GM10248 (cell line): ENCODE data around the gene PRR22.
A peak's percentile ranks its signal among the peaks of the same experiment; 100 is the strongest.

Source experiments
- CTCF ChIA-PET: fragments of 300-600 bp; sonication (Branson Sonifier 250); formaldehyde crosslinking; extraction: SDS; loops from one replicate; lab custom pipeline; 2021; ENCODE audit warnings: antibody characterized with exemption; lab: Yijun Ruan, JAX
- POLR2A ChIA-PET: fragments of 350-650 bp; sonication (Branson Sonifier 250); formaldehyde crosslinking; extraction: SDS; loops from one replicate; lab custom pipeline; 2020; ENCODE audit warnings: antibody characterized with exemption; lab: Yijun Ruan, JAX
- DNase-seq: peaks from one replicate; pipeline ENCODE4 v3.0.0; 2012; ENCODE audit errors: extremely low spot score
- TF ChIP-seq, protein P1 (sequence below): IDR thresholded peaks from 2 replicates; pipeline ENCODE4 v1.5.1; 2012; ENCODE audit warnings: mild to moderate bottlenecking, low read depth; ENCODE audit errors: extremely low read depth, missing control alignments, control extremely low read depth

PRR22 gene

DNA sequence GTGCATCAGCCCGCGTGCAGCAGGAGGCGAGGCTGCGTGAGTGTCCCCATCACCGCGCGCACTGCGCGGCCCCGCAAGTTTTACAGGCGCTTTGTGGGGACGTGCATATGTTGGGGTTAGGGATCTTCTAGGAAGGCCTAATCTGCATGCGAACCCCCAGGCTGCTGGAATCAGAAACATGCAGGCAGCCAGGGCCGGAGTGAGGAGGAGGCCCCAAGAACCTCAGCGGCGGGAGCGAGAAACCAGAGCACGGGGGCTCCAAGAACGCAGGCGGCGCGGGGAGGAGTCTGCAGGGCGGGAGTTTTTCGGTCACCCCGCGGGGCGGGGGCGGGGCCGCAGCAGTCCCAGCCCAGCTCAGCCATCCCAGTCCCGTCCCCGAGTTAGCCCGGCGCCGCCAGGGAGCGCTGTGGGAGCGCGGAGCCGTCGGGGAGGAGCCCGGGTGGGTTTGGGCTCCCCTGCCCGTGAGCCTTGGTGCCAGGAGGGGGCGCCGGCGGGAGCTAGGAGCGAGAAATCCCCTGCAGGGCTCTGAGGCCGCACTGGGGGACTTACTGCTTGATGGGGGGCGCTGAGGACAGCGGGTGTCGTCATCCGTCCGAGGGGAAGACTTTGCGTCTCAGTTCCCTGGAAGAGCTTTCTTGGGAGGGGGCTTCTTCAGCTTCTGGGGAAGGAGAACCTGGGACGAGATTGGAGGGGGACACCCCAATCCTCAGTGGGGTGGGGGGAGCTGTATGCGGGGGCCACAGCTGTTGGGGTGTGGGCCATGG, 19.4 kb upstream of the PRR22 start:
- DNase-seq = peak; percentile 96
- ChIA-PET POLR2A (interaction anchor here (0.9 to 1.5 kb wide), 2 partner anchors 13 to 25 kb away, joined by 3 to 14 read pairs; partner anchors contain the start of gene DUS3L), CTCF (interaction anchor here (0.6 to 2.6 kb wide), 57 partner anchors 8 to 571 kb away, joined by 3 to 75 read pairs (median 4); partner anchors contain the start of genes CATSPERD, DUS3L, FUT6 and NDUFA11)
- TF ChIP-seq, protein P1, sequence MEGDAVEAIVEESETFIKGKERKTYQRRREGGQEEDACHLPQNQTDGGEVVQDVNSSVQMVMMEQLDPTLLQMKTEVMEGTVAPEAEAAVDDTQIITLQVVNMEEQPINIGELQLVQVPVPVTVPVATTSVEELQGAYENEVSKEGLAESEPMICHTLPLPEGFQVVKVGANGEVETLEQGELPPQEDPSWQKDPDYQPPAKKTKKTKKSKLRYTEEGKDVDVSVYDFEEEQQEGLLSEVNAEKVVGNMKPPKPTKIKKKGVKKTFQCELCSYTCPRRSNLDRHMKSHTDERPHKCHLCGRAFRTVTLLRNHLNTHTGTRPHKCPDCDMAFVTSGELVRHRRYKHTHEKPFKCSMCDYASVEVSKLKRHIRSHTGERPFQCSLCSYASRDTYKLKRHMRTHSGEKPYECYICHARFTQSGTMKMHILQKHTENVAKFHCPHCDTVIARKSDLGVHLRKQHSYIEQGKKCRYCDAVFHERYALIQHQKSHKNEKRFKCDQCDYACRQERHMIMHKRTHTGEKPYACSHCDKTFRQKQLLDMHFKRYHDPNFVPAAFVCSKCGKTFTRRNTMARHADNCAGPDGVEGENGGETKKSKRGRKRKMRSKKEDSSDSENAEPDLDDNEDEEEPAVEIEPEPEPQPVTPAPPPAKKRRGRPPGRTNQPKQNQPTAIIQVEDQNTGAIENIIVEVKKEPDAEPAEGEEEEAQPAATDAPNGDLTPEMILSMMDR = peak; percentile 98

DNA sequence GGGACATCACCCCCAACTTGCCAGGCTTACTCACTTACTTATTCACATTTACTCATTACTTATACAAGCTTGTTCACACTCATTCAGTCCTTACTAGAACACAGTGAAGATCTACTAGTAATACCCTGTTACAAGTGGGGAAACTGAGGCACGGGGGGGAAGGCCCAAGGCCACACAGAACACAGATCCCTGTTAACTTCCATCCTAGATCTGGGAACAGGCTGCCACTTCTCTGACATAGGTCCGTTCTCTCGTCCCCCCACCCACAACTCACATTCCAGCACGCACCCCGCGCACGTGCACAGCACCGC, 18.9 kb upstream of the PRR22 start:
- ChIA-PET CTCF (interaction anchor here (0.7 to 2.6 kb wide), 49 partner anchors 9 to 571 kb away, joined by 3 to 75 read pairs (median 5); partner anchors contain the start of genes CATSPERD, DUS3L, FUT6 and NDUFA11), POLR2A (interaction anchor here (1.5 kb wide), 1 partner anchor 25 kb away, joined by 14 read pairs; no protein-coding TSS in a partner anchor)
- TF ChIP-seq, protein P1 = no peak
- DNase-seq = no peak

DNA sequence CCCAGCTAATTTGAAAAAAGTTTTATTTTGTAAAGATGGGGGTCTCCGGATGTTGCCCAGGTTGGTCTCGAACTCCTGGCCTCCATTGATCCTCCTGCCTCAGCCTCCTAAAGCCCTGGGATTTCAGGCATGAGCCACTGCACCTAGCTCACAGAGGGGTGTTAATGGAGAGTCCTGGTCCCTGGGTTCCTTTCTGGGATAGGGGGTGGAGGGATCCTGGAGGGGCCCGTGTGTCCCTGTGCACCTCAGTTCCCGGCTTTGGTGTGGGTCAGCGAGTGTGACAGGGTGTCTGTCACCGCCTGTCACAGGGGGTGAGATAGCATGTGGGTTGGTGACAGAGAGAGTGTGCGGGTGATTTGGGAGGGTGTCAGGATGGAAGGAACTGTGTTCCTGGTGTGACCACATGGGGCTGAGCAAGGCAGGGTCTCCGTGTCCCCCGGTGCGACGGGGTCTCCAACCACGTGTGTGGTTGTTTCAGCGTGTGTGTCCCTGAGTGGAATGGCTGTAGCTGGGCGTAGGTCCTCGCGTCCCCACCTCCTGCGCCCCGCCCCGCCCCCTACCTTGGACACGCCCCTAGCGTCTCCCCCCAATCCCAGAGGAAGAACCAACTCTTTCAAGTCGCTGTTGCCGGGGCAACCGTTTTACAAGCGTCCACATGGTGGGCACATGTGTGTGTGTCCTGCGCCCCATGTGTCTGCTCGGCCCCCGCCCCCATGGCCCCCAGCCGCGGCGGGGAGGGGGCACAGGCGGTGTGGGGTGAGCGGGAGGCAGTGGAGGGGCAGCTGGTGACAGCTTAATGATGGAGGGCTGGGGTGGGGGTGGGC, 17.5 kb upstream of the PRR22 start:
- TF ChIP-seq, protein P1 = no peak
- no peak for DNase-seq
- ChIA-PET CTCF (interaction anchor here (2.6 kb wide), 1 partner anchor 220 kb away, joined by 48 read pairs; no protein-coding TSS in a partner anchor), POLR2A (interaction anchor here (2.0 kb wide), 1 partner anchor 26 kb away, joined by 7 read pairs; no protein-coding TSS in a partner anchor)

DNA sequence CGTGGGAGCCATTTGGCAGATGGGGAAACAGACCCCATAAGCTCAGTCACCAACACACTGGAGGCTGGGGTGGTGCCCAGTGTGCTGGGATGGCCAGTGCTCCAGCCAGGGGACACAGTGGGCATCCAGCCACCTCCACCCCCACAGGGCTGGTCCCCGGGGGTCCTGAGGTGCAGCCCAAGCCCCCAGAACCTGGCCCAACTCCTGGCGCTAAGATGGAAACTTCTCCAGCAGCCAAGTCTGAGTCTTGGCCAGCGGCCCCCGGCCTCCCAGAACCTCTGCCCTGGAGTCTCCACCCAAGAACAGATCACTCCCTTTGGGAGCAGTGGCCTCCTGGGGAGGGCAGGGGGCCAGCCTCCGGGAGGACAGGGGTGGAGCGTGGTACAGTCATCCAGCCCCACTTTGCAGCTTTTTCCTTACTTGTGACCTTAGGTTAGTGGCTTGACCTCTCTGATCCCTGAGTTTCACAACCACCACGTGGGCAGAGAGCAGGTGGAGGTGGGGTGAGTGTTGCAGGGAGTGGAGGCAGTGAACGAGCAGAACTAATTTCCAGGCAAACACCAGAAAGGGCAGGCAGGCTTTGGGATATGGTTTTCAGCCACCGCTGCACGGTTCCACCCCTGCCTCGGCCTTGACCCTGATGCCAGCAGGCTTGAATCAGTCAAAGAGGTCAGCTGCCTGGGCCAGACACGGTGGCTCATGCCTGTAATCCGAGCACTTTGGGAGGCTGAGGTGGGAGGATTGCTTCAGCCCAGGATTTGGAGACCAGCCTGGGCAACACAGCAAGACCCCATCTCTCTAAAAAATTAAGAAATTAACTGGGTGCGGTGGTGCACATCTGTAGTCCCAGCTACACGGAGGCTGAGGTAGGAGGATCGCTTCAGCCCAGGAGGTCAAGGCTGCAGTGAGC, 16.1 kb upstream of the PRR22 start:
- POLR2A ChIA-PET = interaction anchor here (2.0 kb wide), 1 partner anchor 28 kb away, joined by 7 read pairs; no protein-coding TSS in a partner anchor
- no peak for DNase-seq
- CTCF ChIA-PET = no interaction called here
- TF ChIP-seq, protein P1 = no peak

DNA sequence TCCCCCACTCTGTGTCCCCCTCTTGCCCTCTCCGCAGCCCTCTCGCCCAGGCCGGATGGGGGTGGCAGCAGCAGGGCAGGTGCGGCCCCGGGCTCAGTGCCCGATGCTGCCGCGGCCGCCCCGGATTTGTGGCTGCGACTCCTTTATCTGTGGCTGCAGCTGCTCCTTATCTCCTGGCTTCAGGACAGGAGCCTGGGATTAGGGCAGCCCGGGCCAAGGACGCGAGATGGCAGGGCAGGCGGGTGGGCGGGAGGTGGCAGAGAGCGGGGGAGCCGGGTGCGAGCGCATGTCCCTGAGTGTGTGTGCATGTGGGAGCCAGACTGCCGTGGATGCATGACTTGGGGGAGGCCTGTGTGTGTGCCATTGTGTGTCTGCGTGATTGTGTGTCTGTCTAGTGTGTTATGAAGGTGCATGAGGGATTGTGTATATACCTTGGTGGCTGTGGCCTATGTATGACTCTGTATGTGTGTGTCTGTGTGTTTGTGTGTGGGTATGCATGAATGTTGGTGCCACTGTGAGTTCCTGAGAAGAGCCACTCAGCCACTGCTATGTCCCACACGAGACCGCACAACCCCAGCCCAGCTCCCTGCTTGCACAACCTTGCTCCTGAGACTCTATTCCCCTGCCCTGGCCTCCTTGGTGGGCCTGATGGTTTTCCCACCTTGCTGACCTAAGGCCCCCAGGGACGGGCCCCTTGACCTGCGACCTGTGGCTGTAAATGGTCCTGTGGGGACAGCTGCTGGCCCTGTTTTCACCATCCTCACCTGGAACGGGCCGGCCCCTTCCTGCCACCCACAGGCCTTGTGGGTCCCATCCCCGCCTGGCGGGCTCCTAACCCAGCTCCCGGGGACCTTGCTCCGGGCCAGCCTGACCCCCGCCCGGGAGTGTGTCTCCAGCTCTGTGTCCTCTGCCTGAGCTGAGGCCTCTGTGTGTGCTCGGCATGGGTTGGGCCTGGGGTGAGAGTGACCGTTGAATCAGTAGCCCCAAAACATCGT, 15.0 kb upstream of the PRR22 start:
- ChIA-PET CTCF (interaction anchor here (0.8 kb wide), 1 partner anchor 223 kb away, joined by 3 read pairs; no protein-coding TSS in a partner anchor), POLR2A (interaction anchor here (2.0 kb wide), 1 partner anchor 29 kb away, joined by 7 read pairs; no protein-coding TSS in a partner anchor)
- TF ChIP-seq, protein P1 = no peak
- DNase-seq = no peak
